GM12873 (cell line): ENCODE data around the gene TSPAN18.

ENCODE experiments used
- TF ChIP-seq, protein P1 (sequence below): IDR thresholded peaks from 2 replicates; pipeline ENCODE4 v1.5.1; 2012; ENCODE audit warnings: low read depth, mild to moderate bottlenecking, moderate library complexity, low read length, control low read depth; ENCODE audit not compliant: insufficient read depth; ENCODE audit errors: missing control alignments

TSPAN18 gene

DNA sequence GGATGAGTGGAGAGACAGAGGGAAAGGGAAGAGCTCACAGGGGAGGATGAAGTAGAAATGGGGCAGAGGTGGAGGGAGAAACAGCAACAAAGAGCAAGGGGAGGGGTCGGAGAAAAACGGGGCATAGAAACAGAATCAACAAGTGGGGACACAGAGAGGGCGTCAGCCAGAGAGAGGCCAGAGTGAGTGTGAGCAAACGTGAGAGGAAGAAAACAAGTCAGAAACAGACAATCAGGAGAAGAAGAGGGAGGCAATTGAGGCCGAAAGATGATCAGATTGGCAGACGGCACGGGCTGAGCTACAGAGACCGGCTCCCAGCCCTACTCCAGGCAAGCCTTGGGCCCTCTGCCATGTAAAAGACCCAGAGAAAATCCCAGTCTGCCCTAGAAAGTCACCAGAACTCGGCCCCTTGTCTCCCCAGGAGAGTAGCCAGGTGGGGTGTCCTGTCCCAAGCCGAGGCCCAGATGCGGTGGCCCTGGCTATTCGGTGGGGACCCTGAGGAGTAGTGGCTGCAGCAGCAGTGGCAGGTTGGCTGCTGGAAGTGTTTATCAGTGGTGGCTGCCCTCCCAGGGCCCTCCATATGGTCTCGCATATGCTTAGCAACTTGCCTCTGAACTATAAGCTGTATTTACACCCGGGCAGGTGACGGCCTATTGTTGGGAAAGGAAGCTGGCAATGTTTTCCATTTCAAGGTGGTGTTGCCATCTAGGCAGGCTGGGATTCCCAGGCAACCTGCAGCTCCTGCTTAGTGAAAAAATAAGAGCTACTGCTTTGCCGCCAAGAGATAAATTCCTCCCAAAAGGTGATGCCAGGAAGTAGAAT is 14.8 kb upstream of the TSPAN18 start:
- TF ChIP-seq, protein P1, sequence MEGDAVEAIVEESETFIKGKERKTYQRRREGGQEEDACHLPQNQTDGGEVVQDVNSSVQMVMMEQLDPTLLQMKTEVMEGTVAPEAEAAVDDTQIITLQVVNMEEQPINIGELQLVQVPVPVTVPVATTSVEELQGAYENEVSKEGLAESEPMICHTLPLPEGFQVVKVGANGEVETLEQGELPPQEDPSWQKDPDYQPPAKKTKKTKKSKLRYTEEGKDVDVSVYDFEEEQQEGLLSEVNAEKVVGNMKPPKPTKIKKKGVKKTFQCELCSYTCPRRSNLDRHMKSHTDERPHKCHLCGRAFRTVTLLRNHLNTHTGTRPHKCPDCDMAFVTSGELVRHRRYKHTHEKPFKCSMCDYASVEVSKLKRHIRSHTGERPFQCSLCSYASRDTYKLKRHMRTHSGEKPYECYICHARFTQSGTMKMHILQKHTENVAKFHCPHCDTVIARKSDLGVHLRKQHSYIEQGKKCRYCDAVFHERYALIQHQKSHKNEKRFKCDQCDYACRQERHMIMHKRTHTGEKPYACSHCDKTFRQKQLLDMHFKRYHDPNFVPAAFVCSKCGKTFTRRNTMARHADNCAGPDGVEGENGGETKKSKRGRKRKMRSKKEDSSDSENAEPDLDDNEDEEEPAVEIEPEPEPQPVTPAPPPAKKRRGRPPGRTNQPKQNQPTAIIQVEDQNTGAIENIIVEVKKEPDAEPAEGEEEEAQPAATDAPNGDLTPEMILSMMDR: no peak

DNA sequence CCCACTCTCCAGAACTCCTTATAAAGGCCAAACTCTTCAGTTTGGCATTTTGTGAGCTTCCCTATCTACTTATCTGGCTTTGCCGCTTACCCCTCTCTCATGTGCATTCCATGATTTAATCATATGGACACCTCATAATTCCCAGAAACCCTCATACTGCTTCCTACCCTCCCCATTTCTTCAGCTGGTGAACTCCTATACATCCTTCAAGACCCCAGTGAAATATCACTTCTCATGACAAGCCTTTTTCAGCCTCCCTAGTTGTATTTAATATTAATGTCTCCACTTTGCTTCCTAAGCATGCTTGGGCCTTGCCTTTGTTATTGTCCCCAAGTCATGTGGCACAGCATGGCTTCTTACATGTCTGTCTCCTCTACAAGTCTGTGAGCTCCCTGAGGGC is 13.7 kb upstream of the TSPAN18 start:
- TF ChIP-seq, protein P1: no peak

DNA sequence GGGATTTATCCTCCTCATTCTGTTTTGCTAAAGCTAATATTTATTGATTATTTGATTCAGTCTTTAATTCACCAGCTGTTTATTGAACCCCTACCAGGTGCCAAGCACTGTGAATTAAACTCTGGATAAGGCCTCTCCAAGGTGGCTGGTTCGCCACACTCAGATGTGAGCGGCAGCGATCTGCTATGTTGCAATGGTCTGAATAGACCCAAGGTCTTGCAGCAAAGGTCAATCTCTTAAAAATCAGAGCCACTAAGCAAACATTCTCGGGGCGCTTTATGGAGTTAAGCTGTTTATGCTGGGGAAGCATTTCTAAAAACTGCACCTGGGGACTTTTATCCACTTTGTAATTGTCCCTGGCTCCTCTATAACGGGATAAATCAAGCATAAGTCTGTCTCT is 10.5 kb upstream of the TSPAN18 start:
- TF ChIP-seq, protein P1: no peak

DNA sequence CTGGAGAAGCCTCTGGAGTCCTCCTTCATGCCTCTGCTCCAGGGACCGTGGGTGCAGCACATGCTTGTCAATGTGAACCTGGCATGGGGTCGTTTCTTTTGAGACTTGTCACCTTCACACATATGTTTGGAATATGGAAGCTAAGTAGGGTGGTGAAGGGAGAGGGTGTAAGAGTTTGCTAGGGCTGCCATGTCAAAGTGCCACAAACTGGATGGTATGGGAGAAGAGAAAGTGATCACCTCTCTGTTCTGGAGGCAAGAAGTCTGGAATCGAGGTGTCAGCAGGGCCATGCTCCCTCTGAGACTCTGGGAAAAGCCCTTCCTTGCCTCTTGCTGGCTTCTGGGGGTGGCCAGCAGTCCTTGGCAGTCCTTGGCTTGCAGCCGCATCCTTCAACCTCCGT is 8.7 kb upstream of the TSPAN18 start:
- TF ChIP-seq, protein P1: no peak

DNA sequence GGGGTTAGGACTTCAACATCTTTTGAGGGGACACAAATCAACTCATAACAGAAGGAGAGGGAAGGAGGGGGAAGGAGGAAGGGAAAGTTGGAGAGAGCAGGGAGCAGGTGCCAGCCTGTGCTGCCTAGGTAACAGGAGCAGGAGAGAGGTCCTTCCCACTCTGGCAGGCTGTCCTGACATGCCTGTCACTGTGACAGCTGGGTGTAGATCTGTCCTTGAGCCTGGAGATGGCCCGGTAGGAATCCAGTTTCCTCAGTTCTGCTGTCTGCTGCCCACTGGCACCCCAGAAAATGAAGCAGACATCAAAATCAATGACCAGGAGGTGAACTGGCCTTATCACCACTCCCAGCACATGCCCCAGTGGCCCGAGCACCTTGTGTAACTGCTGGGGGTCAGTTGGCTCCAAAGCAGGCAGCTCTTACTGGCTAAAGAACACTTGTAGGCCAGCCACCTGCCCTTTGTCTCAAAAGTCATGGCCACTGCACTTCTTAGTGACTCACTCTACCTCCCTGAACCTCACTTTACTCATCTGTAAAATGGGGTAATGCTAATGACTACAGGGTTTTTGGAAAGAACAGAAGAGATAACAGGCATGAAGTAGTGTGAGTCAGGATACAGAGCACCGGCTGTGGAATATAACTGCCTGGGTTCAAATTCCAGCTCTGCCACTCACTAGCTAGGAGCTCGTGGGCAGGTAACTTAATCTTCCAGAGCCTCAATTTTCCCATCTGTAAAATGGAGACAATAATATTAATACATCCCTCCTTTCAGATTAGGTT is 8.0 kb upstream of the TSPAN18 start:
- TF ChIP-seq, protein P1: no peak

DNA sequence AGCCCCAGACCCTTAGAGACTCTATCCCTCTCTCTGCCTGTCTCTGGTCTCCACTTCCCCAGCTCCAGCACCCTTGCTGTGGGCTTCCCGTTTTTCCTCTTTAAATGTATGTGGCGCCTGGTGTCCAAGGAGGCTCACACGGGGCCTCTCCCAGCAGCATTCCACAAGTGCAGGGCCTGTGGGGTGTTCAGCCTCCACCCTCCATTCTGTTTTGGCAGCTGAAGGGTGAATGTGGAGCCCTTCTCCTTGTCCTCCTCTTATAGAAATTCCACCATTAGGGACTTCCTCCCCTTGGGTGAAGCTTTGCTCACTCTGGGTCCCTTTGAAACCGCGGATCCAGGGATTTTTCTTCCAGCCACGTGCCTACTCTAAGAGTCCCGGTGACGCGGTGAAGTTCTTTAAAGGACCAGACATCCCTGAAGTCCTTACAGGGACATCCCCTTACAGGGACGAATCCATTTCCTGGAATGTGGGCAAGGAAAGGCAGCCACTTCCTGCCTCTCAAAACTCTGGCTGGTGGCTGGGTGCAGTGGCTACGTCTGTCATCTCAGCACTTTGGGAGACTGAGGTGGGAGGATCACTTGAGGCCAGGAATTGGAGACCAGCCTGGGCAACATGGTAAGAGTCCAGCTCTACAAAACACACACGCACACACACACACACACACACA is 1.6 kb upstream of the TSPAN18 start:
- TF ChIP-seq, protein P1: no peak

DNA sequence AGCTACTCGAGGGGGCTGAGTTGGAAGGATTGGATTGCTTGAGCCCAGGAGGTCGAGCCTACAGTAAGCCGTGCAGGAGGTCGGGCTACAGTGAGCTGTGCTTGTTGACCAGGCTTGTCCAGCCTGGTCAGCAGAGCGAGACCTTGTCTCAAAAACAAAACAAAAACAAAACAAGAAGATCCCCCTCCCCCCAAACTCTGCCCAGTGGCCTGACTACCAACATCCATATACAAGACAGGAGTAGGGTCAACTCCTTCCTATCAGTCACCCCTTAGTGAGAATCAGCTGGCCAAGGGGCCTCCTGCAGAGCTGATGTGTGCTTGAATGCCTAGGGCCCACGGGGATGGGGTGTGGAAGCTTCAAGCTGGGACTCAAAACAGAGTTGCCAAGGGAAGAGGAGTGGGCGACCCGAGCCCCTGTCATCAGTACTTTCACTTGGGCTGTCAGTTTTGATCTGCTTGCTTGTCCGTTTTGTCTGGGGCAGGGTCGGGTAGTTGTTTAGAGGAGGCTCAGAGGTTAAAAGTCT is 942 bp upstream of the TSPAN18 start:
- TF ChIP-seq, protein P1: no peak
